HG03442 (cell line): Measurements from ENCODE around the gene IL19.
A peak's percentile ranks its signal among the peaks of the same experiment; 100 is the strongest.
"Not testable (repeated sequence)": the region's sequence is repeated elsewhere in the genome, so short reads cannot be mapped to it uniquely, and the experiment has no call there.

Source experiments
- ATAC-seq: cut with Tn5 transposase; IDR thresholded peaks from one replicate; pipeline ENCODE4 v1.9.1; 2021; ENCODE audit warnings: mild to moderate bottlenecking, moderate library complexity; ENCODE audit not compliant: unreplicated experiment

The IL19 gene

DNA sequence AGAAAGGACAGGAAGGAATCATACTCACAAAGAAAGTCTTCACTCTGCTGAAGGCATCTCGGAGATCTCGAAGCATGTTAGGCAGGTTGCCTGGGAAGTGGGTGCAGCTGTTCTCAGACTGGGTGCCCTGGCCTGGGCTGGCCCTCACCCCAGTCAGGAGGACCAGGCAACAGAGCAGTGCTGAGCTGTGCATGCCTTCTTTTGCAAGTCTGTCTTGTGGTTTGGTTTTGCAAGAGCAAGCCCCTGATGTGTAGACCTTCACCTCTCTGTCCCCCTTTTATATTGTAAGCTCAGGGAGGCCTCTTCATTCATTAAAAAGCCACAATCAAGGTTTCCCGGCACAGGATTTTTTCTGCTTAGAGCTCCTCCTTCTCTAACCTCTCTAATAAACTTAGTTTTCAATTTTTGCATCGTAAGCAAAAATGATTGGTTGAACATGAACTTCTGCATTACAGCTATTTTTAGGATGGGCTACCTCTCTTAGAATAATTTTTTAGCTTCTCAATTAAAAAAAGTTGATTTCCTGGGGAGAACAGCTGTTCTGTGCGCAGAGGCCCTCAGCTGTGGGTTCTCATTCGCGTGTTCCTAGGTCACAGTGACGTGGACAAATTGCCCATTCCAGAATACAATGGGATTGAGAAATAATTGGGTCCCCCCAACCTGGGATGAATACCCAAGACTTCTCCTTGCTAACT, 1.8 kb downstream of the IL19 start, which contains the start of gene IL10:
TSS of gene IL10 (minus strand) at position 252 of the 695 bp plus-strand sequence. CDS start at position 193, 59 bp downstream.
- no peak for ATAC-seq

DNA sequence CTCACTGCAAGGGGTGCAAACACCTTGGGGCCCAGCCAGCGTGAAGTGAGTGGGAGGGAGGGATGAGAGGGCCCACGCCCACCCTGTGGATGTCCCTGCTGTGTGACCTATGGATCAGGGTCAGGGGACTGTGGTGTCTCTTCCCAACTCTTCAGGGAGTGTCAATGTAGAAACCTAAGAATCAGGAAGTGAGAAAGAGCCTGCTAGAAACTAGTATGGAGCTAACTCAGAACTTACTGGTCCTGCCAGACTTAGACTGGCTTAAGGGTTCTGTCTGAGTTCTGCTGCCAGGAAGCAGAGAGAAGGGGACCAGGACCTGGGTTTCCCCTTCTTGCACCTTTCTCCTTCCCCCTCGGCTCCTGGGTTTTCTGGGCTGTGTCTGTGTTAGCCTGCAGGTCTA, 3.5 kb downstream of the IL19 start:
- no peak for ATAC-seq

DNA sequence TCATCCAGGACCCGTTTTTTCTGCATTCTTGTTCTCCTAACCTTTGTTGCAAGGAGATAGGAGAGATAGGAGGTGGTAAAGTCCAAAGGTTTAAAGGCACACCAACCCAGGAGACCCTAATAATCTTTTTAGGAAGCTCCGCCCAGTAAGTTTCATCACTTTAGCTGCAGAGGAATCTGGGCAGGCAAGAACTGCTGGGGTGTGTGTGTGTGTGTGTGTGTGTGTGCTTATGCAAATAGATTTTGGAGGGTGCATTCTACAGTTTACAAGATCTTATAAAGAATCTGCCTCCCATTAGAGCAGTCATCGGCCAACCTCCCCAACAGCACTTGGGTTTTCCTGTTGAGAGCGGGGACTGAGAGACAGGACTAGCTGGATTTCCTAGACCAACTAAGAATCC, 5.7 kb downstream of the IL19 start:
- no peak for ATAC-seq

DNA sequence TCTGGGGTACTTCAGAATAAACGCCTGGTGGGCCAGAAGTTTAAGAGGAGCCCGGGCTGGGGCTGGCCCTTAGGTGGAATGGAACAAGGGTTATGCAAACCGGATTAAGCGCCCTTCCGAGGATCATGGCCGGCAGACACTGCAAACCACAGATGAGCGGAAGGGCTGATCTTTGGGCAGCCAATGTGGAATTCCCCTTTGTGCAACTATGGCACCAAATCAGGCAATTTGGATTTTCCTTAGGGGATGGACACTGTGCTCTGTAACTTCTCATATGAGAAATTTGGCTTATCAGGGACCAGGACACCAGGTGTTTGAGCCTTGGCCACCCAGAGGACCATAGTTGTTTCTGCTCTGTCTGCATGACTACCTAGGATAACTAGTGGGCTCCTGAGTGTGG, 7.5 kb downstream of the IL19 start:
- no peak for ATAC-seq

DNA sequence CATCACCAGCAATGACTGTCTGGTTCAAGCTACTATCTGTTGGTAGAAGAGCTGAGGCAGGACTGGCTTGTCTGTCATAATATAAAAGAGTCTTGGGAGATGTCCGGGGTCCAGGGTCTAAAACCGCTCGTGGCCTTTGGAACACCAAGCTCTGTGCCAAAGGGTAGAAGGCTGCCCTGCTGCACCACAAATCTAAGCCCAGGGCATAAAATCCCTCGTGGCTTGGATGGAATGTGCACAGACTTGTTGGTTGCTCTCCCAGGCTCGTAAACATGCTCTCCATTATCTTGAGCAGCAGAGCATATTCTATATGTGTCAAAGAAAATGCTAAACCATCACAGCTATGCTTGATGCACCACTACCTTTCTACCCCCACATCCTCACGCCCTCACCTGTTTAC, 8.3 kb downstream of the IL19 start:
- not testable (repeated sequence) for ATAC-seq

DNA sequence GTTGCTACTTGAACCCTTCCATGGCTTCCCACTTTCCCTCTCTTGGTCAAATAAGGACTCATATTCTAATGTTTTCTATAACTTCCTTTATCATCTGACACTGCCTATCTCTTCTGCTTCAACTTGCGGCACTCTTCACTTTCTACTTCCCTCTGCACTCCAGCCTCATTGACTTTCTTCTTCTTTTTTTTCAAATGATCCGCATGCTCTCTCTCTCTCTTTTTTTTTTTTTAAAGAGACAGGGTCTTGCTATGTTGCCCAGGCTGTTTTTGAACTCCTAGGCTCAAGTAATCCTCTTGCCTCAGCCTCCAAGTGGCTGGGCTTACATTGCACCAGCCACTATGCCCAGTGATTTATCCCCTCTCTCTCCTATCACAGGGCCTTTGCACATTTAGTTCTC, 9.1 kb downstream of the IL19 start:
- no peak for ATAC-seq

DNA sequence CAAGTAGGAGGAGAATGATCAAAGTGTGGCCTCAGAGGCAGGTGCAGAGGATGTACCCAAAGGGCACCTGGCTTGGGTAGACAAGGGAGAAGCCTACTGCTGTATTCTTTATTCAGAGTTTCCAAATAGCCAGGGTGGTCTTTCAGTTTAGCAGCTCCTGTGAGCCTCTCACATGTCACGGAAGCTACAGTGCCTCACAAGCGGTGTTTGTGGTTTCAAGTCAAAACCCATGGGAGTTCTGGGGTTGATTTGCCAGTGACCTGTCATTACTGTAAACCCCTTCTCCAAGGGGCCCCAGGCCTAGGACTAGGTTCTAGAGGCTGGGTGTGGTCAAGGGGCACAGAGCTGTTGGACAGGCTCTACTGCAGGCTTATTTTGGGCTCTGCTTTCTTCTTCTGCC, 11.9 kb downstream of the IL19 start:
- ATAC-seq = peak; percentile 57

DNA sequence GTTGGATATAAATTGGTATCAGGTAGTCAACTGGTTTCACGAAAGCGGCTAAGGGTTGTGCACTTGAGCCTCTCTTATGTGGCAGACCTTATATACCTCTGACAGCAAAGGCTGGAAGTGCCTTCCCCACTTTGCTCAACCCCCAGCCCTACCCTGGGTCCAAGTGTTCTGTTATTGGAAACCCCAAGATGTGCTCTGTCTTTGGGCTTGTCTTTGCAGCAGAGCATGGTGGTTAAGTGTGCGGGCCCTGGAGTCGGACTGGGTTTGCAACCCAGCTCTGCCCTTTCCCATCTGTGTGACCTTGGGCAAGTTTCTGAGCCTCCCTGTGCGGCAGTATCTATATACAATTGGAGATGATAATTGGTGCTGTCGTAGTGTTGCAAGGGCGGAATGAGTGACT, 12.9 kb downstream of the IL19 start:
- no peak for ATAC-seq

DNA sequence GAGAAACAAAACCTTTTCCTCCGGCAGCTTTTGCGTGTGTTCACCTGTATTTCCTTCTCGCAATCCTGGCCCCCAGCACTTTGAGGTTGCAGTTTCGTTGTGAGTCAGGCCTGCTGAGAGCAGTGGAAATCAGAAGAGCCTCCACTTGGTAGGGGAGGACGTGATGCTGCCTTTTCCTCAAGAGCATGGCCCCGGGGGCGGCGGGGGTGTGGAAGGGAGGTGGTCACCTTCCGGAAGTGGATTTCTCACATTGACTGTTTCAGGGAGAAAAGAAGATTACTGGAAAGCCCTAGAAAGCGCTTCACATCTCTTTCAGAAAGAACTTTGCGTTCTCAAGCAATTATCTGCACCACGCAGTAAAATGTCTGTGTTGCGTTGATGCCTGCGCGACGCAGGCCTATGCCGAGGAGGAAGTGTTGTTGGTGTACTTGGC, 13.9 kb downstream of the IL19 start:
- ATAC-seq = peak; percentile 60

DNA sequence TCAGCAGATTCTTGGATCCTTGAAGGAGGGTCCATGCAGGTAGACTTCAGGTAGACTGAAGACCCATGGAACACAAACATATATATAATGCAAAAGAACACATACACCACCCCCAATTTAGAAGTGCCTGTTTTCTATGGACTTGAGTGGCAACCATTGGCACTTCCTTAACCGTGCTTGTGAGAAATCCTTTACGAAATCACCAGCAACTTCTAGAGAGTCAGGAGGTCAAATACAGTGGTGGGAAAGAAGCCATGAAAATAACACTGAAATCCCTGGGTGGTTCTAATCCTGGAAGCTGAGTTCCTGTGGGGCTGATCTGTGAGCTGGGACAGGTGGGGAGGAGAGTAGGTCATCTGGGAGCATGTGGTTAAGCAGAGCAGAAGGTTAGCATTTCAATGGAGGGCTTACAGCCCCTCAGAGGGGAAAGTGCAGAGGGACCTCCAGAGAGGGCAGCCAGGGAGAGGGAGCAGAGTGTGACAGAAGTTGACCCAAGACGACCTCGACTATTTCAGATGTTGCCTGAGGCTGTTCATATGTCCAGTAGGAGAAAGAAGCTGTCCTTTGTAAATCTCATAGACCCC, 14.7 kb downstream of the IL19 start:
- ATAC-seq = no peak

DNA sequence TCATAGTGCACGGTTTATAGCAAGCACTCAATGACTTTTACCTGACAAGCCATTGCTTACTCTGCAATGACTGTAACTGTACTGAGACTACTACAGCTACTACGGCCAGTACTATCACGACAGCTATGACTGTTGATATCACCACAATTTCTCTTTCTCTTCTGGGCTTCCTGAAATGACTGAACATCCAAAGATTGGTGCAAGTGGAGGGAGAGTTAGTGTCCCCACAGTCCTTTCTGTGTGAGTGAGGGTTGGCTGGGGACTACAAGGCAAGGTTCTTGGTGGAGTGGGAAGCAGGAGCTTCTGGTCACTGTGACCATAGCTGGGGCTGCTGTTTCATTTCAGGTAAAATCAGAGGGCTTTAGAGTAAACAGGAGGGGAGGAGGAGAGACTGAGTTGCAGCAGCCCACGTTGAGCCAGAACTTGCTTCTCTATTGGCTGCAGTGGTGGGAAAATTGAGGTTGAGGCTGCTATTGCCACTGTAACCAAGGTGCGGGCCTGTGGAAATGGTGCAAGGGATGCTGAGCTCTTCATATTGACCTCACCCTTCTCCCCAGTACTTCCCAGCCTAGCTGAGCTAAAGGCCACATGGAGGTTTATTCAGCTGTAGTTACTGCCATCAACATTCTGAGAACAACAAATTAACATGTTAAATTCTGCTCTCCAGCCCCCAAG, 15.8 kb downstream of the IL19 start:
- ATAC-seq = no peak

DNA sequence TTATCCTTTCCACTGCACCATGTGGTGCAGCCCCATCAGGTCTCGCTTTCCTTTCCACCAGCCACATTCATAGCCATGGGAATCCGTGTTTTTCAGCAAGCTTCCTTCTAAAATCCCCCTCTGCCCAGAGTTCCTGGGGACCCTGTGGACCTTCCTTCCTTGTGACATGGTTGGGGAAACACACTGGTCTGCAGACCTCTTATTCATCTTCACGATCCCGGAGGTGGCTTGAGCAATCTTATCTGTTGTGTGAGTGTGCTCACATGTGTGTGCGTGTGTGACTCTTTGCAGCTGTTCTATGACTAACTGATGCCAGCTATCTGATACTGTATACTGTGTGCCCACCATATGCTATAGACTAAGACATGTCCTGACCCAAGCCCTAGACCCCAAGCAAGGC, 17.3 kb downstream of the IL19 start:
- no peak for ATAC-seq

DNA sequence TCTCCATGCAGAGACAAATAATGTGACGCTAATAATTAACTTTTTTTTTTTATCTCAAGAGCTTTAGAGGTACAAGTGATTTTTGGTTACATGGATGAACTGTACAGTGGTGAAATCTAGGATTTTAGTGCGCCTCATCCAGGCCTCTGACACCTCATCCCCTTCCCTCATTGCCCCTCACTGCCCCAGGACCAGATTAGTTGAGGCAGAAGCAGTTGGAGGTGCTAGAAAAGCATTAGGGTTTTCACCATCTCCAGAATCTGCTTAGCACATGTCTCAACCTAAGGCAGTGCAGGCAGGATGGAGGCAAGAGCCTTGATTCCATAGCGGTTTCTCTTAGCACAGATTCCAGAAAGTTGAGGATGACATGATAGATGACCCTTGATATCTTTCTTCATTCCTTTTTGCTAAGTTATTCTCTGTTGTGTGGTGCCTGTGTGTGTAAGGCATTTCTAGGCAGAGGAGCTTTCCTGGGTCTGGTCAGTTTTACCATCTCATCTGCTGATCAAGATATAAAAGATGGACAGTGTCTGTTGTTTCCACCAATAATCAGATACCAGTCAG, 18.0 kb downstream of the IL19 start:
- ATAC-seq = no peak

DNA sequence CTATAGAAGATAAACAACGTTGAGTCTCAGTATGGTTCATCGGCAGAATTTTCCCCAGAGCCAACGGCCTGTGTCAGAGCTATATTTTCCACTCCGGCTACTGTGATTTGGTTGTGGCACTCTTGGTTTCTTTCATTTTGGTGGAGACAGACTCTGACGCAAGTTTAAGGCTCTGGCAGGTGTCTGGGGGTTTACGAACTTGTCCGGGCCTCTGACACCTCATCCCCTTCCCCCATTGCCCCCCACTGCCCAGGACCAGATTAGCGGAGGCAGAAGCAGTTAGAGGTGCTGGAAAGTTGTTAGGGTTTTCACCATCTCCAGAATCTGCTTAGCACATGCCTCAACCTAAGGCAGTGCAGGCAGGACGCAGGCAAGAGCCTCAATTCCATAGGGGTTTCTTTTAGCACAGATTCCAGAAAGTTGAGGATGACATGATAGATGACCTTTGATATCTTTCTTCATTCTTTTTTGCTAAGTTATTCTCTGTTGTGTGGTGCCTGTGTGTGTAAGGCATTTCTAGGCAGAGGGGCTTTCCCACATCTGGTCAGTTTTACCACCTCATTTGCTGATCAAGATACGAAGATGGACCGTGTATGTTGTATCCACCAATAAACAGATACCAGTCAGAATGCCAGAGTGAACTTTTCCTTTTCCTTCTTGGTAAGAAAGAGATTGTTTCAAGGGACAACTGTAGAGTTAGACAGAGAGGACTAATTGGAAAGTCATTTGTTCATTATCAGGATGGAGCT, 20.1 kb downstream of the IL19 start:
- peak; percentile 23 for ATAC-seq

DNA sequence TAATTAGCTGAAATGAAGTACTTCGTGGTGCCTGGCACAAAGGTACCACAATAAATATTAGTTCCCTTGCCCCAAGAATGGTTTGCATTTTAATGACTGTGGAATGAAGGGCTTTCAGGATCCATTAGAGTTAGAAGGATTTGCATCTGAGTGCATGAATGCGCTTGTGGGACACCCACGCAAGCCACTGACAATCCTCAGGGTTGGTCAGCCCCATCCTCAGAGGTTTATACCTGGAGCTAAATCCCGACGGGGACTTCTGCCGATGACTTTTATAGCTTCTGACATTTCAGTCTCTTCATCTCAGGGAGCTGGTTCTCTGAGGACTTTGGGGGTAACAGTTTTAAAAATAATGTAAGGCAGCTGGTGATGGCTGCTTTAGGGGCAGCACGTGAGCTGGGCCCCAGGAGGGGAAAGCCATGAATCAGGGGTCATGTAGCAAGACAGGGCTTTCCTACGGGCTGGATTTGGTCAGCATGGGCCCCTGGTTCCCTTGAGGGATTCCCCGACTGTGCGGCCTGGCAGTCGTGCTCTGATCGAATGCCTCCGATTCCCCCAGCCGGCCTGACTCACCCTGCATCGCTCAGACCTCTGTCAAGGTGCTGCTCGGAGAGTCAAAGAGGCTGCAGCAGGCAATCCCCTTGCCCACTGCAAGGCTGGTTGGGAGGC, 22.5 kb downstream of the IL19 start:
- peak; percentile 57 for ATAC-seq

DNA sequence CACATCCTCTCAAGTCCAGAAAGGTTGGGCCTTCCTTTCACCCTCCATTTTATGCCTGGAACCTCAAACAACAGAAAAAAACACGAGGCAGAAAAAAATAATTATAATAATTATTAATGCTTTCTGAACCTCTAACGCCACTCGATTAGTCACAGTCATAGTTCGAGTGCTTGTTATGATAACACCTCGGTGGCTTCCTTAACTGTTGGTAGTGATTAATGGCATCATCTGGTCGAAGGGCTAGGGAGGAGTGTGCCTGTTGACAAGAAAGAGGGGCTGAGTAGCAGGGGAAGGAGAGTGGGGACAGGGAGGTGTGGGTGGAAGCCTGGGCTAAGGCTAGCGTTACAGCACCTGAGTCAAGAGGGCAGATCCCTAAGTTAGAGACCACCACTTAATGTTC, 23.0 kb downstream of the IL19 start:
- no peak for ATAC-seq

DNA sequence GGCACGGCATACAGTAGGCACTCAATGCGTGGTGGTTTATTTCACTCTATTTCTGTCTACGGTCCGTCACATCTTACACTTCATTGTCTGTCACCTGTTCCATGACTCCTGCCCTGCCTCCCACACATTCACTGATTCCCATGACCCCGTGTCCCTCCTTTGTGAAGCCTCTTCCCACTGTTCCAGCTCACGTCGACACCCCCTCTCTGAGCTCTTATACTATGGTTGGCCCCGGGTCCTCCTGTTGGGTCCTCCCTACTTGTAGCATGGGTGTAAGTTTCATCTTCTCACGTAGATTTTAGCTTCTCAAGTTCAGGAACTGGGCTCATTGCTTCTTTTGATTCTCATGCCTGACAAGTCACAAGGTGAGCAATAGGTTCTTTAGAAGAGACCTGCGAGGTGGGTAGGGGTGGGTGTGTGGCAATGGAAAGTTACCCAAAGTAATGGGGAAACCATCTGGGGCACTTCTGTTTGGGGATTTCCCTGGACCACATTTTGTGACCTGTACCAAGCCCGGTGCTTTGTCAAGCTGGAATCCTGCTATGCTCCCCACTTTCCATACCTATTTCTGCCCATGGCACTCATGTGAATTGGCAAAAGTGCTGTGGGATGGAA, 23.8 kb downstream of the IL19 start:
- no peak for ATAC-seq

DNA sequence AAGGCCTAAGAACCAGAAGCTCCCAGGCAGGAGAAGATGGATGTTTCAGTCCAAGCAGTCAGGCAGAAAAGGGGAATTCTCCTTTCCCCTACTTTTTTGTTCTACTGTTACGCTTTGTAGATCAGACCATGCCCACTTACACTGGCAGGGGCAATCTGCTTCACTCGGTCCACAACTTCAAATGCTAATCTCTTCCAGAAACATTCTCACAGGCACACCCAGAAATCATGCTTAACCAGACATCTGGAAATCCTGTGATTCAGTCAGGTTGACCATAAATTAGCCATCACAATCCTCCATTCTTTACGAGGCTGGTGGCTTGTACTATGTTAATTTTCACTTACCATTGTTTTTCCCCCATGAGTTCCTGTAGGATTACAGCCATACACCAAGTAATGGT, 25.5 kb downstream of the IL19 start:
- no peak for ATAC-seq

DNA sequence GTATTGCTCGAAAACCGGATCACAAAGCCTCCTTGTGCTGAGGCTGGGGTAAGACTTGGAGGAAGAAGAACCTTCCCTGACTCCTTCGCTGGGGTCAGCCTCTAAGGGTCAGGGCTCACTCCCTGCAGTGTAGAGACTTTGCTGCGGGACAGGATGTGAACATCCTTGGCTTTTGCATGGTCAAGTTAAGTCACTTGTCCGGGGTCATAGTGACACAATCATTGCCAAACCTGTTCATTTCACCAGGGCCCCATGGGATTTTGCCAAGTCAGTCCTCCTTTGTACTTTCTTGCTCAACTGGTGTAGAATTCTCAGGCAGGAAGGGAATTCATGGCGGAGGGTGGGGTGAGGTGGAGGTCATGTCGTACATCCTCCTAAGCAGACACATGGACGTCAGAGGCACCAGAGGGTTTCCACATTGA, 26.4 kb downstream of the IL19 start:
- ATAC-seq = no peak
